HG02885 (cell line): Measurements from ENCODE around the gene OR8B12.
"Not testable (repeated sequence)": the region's sequence is repeated elsewhere in the genome, so short reads cannot be mapped to it uniquely, and the experiment has no call there.

ENCODE experiments used
- ATAC-seq: cut with Tn5 transposase; IDR thresholded peaks from one replicate; pipeline ENCODE4 v1.9.1; 2021; ENCODE audit warnings: mild to moderate bottlenecking; ENCODE audit not compliant: unreplicated experiment, poor library complexity

The OR8B12 gene

GRCh38 chr11:124534051-124534450, 9.4 kb downstream of the OR8B12 start:
- ATAC-seq, result no peak

DNA sequence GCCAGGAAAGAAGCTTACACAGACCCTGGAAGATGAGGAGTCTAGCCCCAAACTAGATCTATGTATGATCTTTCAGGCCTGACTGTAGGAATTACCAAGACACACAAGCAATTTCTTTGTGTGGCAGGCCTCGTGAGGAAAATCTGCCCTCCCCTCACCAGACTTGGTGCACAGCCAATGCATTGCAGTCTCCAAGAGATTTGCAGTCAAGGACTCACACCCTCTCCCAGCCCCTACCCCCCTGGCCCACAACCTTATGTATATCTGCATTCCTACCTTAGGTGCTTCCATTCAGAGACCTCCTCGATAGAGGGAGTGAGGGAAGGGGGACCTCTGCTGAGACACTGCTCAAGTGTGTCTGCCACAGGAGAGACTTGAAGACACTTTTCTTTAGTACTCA, 9.8 kb downstream of the OR8B12 start:
- no peak for ATAC-seq

DNA sequence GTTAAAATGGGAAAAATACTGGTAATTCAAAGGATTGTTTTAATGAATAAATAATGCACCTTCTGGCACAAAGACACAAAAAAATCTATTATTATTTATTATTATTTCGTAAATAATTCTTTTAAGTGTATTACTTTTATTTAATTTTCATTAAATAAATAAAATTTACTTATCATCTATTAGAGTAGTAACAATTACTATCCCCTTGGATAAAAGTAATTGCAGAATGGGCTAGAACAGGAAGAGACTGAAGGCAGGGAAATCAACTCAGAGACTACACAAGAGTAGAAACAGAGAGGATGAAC, 23.0 kb downstream of the OR8B12 start:
- no peak for ATAC-seq

DNA sequence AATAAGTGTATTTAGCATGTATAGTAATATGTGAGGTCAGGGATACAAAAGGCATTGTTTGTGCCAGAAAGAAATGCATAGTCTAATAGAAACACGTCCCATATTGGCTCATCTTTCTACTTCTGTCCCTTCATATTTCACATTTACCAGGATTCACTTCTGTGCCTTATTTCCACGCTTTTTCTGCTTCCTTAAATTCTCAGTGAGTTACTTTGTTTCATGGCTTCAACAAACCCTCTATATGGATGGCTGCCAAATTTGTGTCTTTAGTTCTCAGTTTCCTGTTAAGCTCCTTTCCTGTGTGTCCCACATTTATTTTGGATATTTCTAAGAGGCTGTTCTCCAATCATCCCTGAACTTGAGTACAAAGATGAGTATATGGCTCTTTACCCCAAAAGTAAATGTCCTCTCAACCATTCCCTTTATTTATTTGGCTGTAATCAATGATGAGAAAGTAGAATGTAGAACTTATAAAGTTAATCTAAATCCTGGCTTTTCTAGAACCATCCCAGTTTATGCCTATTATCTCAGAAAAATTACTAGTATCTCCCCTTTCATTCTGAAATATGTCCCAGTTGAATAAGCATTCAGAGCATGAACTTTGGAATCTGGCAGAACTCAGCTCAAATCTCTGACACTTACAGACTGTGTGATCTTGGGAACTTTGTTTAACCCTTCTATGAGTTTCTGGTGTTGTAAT, 23.5 kb downstream of the OR8B12 start:
- no peak for ATAC-seq

GRCh38 chr11:124518989-124519451, 24.4 kb downstream of the OR8B12 start:
- ATAC-seq, result no peak

DNA sequence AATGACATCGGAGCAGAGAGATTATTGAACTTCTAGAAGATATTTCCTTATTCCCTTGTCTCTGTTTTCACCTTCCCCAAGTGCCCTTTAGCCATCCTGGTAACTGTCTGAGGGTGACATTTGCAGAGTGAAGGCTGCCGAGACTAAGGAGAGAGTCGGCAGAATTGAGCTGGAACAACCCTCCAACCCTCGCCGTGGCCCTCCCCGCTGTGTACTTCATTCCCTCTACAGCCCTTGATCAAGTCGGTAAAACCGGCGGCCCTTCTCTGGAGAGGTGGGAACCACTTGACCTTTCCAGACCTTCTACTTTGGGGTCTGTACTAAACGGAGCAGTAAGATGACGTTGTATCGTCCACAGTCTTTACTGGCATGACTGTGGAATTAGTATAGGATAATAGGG, 26.1 kb downstream of the OR8B12 start:
- ATAC-seq, result no peak

- ATAC-seq, result not testable (repeated sequence)
Measured at GRCh38 chr11:124514675-124515074, 28.8 kb downstream of the OR8B12 start.

- ATAC-seq, result no peak
Measured at GRCh38 chr11:124514131-124514530, 29.3 kb downstream of the OR8B12 start.

GRCh38 chr11:124511745-124512144, 31.7 kb downstream of the OR8B12 start:
- ATAC-seq, result no peak

- ATAC-seq, result no peak
Measured at GRCh38 chr11:124510279-124510678, 33.2 kb downstream of the OR8B12 start.

- ATAC-seq, result no peak
Measured at GRCh38 chr11:124499711-124500110, 43.7 kb downstream of the OR8B12 start.

- no peak for ATAC-seq
Measured at GRCh38 chr11:124493016-124493655, 50.3 kb downstream of the OR8B12 start.
